Uterus (tissue), 2 donors: ENCODE data around the gene GLT8D2.

Source experiments
- POLR2A ChIP-seq, 2 donors: fragments of 450-650 bp; IDR thresholded peaks; one replicate each; pipeline ENCODE4 v1.6.1; 2016; ENCODE audit warnings: antibody characterized with exemption in 2 of 2, mild to moderate bottlenecking in 1 of 2, moderate library complexity in 1 of 2
- TF ChIP-seq, protein P1 (sequence below), 4 experiments: fragments of 200-600 bp in 2 of 4; fragments of 450-650 bp in 2 of 4; sonication (generic) in 2 of 4; IDR thresholded peaks; one replicate each; pipeline ENCODE4 v1.5.1; 2016 to 2019; ENCODE audit warnings: antibody characterized with exemption in 4 of 4, mild to moderate bottlenecking in 2 of 4, moderate library complexity in 1 of 4

DNA sequence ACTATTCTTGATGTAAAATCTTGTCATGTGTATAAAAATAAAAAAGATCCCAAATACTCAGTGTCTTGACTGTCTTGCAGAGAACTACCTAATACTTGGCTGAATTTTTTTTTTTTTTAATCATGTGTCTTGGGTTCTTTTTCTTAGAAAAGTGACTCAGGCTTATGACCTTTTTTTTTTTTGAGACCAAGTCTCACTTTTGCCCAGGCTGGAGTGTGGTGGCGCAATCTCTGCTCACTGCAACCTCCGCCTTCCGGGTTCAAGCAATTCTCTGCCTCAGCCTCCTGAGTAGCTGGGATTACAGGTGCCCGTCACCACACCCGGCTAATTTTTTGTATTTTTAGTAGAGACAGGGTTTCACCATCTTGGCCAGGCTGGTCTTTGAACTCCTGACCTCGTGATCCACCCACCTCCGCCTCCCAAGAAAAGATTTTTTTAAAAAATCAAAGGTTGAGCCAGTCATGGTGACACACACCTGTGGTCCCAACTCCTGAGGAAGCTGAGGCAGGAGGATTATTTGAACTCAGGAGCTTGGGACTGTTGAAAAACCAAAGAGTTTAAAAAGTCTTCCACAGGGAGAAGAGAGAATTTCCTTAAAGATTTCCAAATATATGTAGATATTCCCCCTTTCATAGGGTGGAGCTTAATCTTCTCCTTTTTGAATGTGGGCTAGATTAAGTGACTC, 102.0 kb downstream of the GLT8D2 start:
- TF ChIP-seq, protein P1, sequence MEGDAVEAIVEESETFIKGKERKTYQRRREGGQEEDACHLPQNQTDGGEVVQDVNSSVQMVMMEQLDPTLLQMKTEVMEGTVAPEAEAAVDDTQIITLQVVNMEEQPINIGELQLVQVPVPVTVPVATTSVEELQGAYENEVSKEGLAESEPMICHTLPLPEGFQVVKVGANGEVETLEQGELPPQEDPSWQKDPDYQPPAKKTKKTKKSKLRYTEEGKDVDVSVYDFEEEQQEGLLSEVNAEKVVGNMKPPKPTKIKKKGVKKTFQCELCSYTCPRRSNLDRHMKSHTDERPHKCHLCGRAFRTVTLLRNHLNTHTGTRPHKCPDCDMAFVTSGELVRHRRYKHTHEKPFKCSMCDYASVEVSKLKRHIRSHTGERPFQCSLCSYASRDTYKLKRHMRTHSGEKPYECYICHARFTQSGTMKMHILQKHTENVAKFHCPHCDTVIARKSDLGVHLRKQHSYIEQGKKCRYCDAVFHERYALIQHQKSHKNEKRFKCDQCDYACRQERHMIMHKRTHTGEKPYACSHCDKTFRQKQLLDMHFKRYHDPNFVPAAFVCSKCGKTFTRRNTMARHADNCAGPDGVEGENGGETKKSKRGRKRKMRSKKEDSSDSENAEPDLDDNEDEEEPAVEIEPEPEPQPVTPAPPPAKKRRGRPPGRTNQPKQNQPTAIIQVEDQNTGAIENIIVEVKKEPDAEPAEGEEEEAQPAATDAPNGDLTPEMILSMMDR (IDR thresholded peaks at IDR 0.05), result no peak
- TF ChIP-seq POLR2A (IDR thresholded peaks at IDR 0.05), result no peak
